GM12878 (cell line): ENCODE measurements around the gene ANKRD13B. TPM values are rescaled to one million over a fixed set of nuclear protein-coding genes. Genes with fewer than 3 reads are reported as not detected.

ENCODE experiments used
- ATAC-seq: fragments of 200-7000 bp; cut with Tn5 transposase; 3 replicates; pipeline ENCODE4 v1.9.1; 2020; ENCODE audit warnings: mild to moderate bottlenecking, moderate library complexity
- BruUV-seq: library from RNA; stranded (reverse); fragments of 400-500 nt; replicated peaks from 2 replicates; lab custom pipeline; 2021; lab: Mats Ljungman, UMichigan
- CTCF ChIA-PET: fragments of 300-600 bp; sonication (Branson Sonifier 250); formaldehyde crosslinking; extraction: SDS; loops from one replicate; lab custom pipeline; 2021; ENCODE audit warnings: inconsistent platforms; lab: Yijun Ruan, JAX
- POLR2A ChIA-PET: fragments of 350-600 bp; formaldehyde crosslinking; extraction: SDS; loops from one replicate; lab custom pipeline; 2021; ENCODE audit warnings: inconsistent platforms; lab: Charles Lee
- RAD21 ChIA-PET: fragments of 300-600 bp; sonication (Branson Sonifier 250); formaldehyde crosslinking; loops from one replicate; lab custom pipeline; 2023; ENCODE audit warnings: antibody characterized with exemption; ENCODE audit not compliant: unreplicated experiment; lab: Charles Lee
- SMC1A ChIA-PET: fragments of 300-600 bp; sonication (Branson Sonifier 250); formaldehyde crosslinking; loops from one replicate; lab custom pipeline; 2023; ENCODE audit not compliant: unreplicated experiment, uncharacterized antibody; lab: Charles Lee
- DNase-seq: peaks from one replicate; pipeline ENCODE4 v3.0.0-alpha.2; 2011; ENCODE audit warnings: low read depth, low spot score
- FAIRE-seq: peaks from 3 replicates; lab custom pipeline; 2011; peaks lifted over from hg19 to GRCh38; lab: Jason Lieb, UNC
- H2AFZ ChIP-seq: 2 replicates; pipeline ENCODE4 v1.6.0; 2011; ENCODE audit warnings: low read depth, low read length, control low read depth; ENCODE audit not compliant: control insufficient read depth
- H3K27ac ChIP-seq: 2 replicates; pipeline ENCODE4 v1.5.1; 2011; ENCODE audit warnings: control low read depth; ENCODE audit not compliant: control insufficient read depth, insufficient read depth
- H3K27me3 ChIP-seq, 2 experiments: replicated peaks in 1 of 2; 2 replicates each; pipeline versions ENCODE4 v1.6.0 to v1.6.1; 2011; ENCODE audit warnings: low read length in 1 of 2; ENCODE audit not compliant: control insufficient read depth in 2 of 2, insufficient read depth in 2 of 2
- H3K36me3 ChIP-seq, 2 experiments: 2 replicates each; pipeline ENCODE4 v1.5.1; 2011; ENCODE audit warnings: low read length in 1 of 2; ENCODE audit not compliant: control insufficient read depth in 2 of 2, insufficient read depth in 2 of 2
- H3K4me1 ChIP-seq: 2 replicates; pipeline ENCODE4 v1.6.1; 2011; ENCODE audit warnings: mild to moderate bottlenecking, low read length, moderate library complexity, mixed read lengths; ENCODE audit not compliant: control insufficient read depth, insufficient read depth
- H3K4me2 ChIP-seq: 2 replicates; pipeline ENCODE4 v1.6.0; 2011; ENCODE audit warnings: control low read depth; ENCODE audit not compliant: control insufficient read depth, insufficient read depth
- H3K4me3 ChIP-seq: fragments of 200-600 bp; sonication (generic); 2 replicates; pipeline ENCODE4 v1.5.1; 2016
- H3K79me2 ChIP-seq: 2 replicates; pipeline ENCODE4 v1.6.0; 2011; ENCODE audit warnings: low read length; ENCODE audit not compliant: control insufficient read depth, insufficient read depth
- H3K9ac ChIP-seq: 2 replicates; pipeline ENCODE4 v1.8.0; 2011; ENCODE audit warnings: low read length, control low read depth, mixed read lengths; ENCODE audit not compliant: control insufficient read depth, insufficient read depth
- H3K9me3 ChIP-seq: replicated peaks from 3 replicates; pipeline ENCODE4 v1.5.1; 2011; ENCODE audit warnings: mild to moderate bottlenecking, low read length; ENCODE audit not compliant: control insufficient read depth, insufficient read depth
- H4K20me1 ChIP-seq: 2 replicates; pipeline ENCODE4 v1.6.0; 2011; ENCODE audit not compliant: control insufficient read depth, insufficient read depth
- CHD4 ChIP-seq: fragments of 200-600 bp; sonication (generic); IDR thresholded peaks from 2 replicates; pipeline ENCODE4 v1.6.1; 2016; ENCODE audit warnings: mild to moderate bottlenecking
- MEF2A ChIP-seq: IDR thresholded peaks from 2 replicates; pipeline ENCODE4 v1.6.1; 2011; ENCODE audit warnings: low read depth, mild to moderate bottlenecking, low read length, moderate library complexity; ENCODE audit not compliant: insufficient read depth
- POLR2AphosphoS2 ChIP-seq: IDR thresholded peaks from 2 replicates; pipeline ENCODE4 v1.6.1; 2011; ENCODE audit warnings: low read depth, mild to moderate bottlenecking, low read length, improper control_type of control experiment, moderate library complexity
- RCOR1 ChIP-seq: conservative IDR thresholded peaks from 2 replicates; pipeline ENCODE4 v1.6.1; 2012; ENCODE audit warnings: low read depth, low read length, improper control_type of control experiment
- SMC3 ChIP-seq: IDR thresholded peaks from 2 replicates; pipeline ENCODE4 v1.6.1; 2011; ENCODE audit warnings: low read length, improper control_type of control experiment, borderline replicate concordance
- WGBS: methylation state at CpG from one replicate; pipeline ENCODE4 v1.1.6; 2016; ENCODE audit warnings: low lambda C conversion rate; ENCODE audit not compliant: insufficient replicate concordance, insufficient coverage; ENCODE audit errors: missing lambda C conversion rate; 5-methylcytosine and 5-hydroxymethylcytosine counted together
- in situ Hi-C: fragments of 300-500 bp; cut with MboI; formaldehyde crosslinking; loops from 9 replicates; pipeline ENCODE4 v1.14.3; 2018; ENCODE audit warnings: mixed read lengths
- intact Hi-C: fragments of 100-400 bp; cut with micrococcal nuclease; formaldehyde crosslinking; loops from one replicate; pipeline ENCODE4 v1.14.2; 2022; ENCODE audit not compliant: unreplicated experiment
- polyA plus RNA-seq, 11 experiments: library from polyadenylated mRNA; depleted of rRNA in 4 of 11; unstranded in 6 of 11; stranded (reverse) in 5 of 11; fragments of >200 nt; fragmentation: Nextera tagmentation in 4 of 11; fragmentation: Illumina TruSeq in 1 of 11; extraction: Ambion mirVana in 4 of 11; extraction: Trizol in 1 of 11; gene quantifications; 1 replicate in 1 of 11; 2 replicates in 10 of 11; pipeline versions ENCODE4 v1.2.1 to v1.2.3, GENCODE V29; 2011 to 2016; ENCODE audit warnings: inconsistent platforms in 2 of 11, missing spikeins in 2 of 11, low read depth in 1 of 11
- total RNA-seq, 4 experiments: library from RNA; depleted of rRNA in 3 of 4; stranded (reverse); fragments of >200 nt in 3 of 4; fragmentation: Illumina TruSeq in 1 of 4; extraction: Trizol in 1 of 4; gene quantifications; 2 replicates each; pipeline versions ENCODE4 v1.2.1 to v1.2.3, GENCODE V29; 2013 to 2021
- TF ChIP-seq, protein P1 (sequence below): IDR thresholded peaks from 2 replicates; pipeline ENCODE4 v1.6.1; 2012; ENCODE audit warnings: improper control_type of control experiment, low read depth, low read length; ENCODE audit not compliant: insufficient replicate concordance

The ANKRD13B gene
- total and polyA plus RNA-seq, 10 of the 15 experiments (the other 5 are each of a cell fraction or from before 2014, with no cell fraction given), result 0.18 to 15.0 (median 2.8) TPM

GRCh38 chr17:29624586-29624985, 31.7 kb downstream of the ANKRD13B start (continued):
- TF ChIP-seq RCOR1 (no peak), CHD4 (no peak), SMC3 (no peak)
- TF ChIP-seq, protein P1, sequence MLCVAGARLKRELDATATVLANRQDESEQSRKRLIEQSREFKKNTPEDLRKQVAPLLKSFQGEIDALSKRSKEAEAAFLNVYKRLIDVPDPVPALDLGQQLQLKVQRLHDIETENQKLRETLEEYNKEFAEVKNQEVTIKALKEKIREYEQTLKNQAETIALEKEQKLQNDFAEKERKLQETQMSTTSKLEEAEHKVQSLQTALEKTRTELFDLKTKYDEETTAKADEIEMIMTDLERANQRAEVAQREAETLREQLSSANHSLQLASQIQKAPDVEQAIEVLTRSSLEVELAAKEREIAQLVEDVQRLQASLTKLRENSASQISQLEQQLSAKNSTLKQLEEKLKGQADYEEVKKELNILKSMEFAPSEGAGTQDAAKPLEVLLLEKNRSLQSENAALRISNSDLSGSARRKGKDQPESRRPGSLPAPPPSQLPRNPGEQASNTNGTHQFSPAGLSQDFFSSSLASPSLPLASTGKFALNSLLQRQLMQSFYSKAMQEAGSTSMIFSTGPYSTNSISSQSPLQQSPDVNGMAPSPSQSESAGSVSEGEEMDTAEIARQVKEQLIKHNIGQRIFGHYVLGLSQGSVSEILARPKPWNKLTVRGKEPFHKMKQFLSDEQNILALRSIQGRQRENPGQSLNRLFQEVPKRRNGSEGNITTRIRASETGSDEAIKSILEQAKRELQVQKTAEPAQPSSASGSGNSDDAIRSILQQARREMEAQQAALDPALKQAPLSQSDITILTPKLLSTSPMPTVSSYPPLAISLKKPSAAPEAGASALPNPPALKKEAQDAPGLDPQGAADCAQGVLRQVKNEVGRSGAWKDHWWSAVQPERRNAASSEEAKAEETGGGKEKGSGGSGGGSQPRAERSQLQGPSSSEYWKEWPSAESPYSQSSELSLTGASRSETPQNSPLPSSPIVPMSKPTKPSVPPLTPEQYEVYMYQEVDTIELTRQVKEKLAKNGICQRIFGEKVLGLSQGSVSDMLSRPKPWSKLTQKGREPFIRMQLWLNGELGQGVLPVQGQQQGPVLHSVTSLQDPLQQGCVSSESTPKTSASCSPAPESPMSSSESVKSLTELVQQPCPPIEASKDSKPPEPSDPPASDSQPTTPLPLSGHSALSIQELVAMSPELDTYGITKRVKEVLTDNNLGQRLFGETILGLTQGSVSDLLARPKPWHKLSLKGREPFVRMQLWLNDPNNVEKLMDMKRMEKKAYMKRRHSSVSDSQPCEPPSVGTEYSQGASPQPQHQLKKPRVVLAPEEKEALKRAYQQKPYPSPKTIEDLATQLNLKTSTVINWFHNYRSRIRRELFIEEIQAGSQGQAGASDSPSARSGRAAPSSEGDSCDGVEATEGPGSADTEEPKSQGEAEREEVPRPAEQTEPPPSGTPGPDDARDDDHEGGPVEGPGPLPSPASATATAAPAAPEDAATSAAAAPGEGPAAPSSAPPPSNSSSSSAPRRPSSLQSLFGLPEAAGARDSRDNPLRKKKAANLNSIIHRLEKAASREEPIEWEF, result no peak
- TF ChIP-seq, all 136 proteins: peak for 0

GRCh38 chr17:29625037-29625750, 32.3 kb downstream of the ANKRD13B start:
- in situ Hi-C loops, result no loop called here
- RAD21 ChIA-PET, result interaction anchor here (0.7 to 1.8 kb wide), 2 partner anchors 14 to 81 kb away, joined by 3 to 5 read pairs; no protein-coding TSS in a partner anchor
- H3K4me3 ChIP-seq, result no peak overlapping the region
- over 99% methylated on average over 8 of the region's 8 CpGs for WGBS
- H3K4me1 ChIP-seq, result peaks cover 5% of the 10 kb centered on the region; the same call in 1 of the 2 replicates
- 0 out of 2 replicates have a peak, but pooled peaks cover 3% of the 10 kb centered on the region for H4K20me1 ChIP-seq
- no peaks in the 10 kb centered on the region for H3K27me3 ChIP-seq
- peaks cover 4 to 8% of the 10 kb centered on the region in 2 experiments; a peak in 3 of 4 replicates for H3K36me3 ChIP-seq
- ATAC-seq (no peak), FAIRE-seq (no peak), DNase-seq (no peak)
- no peaks in the 10 kb centered on the region for H3K79me2 ChIP-seq
- POLR2A ChIA-PET, result interaction anchor here (0.6 to 1.1 kb wide), 2 partner anchors 10 to 80 kb away, joined by 3 to 6 read pairs; no protein-coding TSS in a partner anchor
- intact Hi-C loops, result no loop called here
- no peaks in the 10 kb centered on the region for H3K9me3 ChIP-seq
- BruUV-seq, result no TSS peak
- H2AFZ ChIP-seq, result no peak overlapping the region
- H3K27ac ChIP-seq, result no peak overlapping the region
- TF ChIP-seq POLR2AphosphoS2 (peak; percentile 57; the same call in 1 of the 2 replicates), MEF2A (no peak)
- no peak overlapping the region for H3K4me2 ChIP-seq
- CTCF ChIA-PET, result interaction anchor here (0.7 to 4.5 kb wide), 4 partner anchors 8 to 154 kb away, joined by 3 to 33 read pairs (median 10); no protein-coding TSS in a partner anchor
- no peak overlapping the region for H3K9ac ChIP-seq
- SMC1A ChIA-PET, result interaction anchor here (0.9 to 1.4 kb wide), 5 partner anchors 8 to 306 kb away, joined by 3 to 4 read pairs (median 3); no protein-coding TSS in a partner anchor
